HepG2 (cell line): Measurements from ENCODE around the gene ATP9A. TPM values are rescaled to one million over a fixed set of nuclear protein-coding genes. Genes with fewer than 3 reads are reported as not detected.

Source experiments
- BATF2 ChIP-seq: sonication (generic); formaldehyde crosslinking; IDR thresholded peaks from 2 replicates; pipeline ENCODE4 v1.8.0; 2022; ENCODE audit warnings: mild to moderate bottlenecking, missing genetic modification reagents, moderate library complexity
- CBX5 ChIP-seq: sonication (generic); formaldehyde crosslinking; IDR thresholded peaks from 2 replicates; pipeline ENCODE4 v1.4.0; 2020; ENCODE audit warnings: missing genetic modification reagents, borderline replicate concordance
- EZH2 ChIP-seq: conservative IDR thresholded peaks from 2 replicates; pipeline ENCODE4 v1.6.1; 2012; ENCODE audit warnings: mild to moderate bottlenecking, low read depth, low read length, moderate library complexity
- GMEB2 ChIP-seq: IDR thresholded peaks from 2 replicates; pipeline ENCODE4 v1.6.1; 2016; ENCODE audit warnings: missing biosample characterization, missing genetic modification reagents, low read depth
- HIC2 ChIP-seq: sonication (generic); formaldehyde crosslinking; IDR thresholded peaks from 2 replicates; pipeline ENCODE4 v1.9.0; 2022; ENCODE audit warnings: low read depth, missing genetic modification reagents
- KDM1A ChIP-seq: IDR thresholded peaks from 2 replicates; pipeline ENCODE4 v1.6.1; 2016; ENCODE audit warnings: missing compliant biosample characterization
- MED1 ChIP-seq: sonication (generic); formaldehyde crosslinking; IDR thresholded peaks from 2 replicates; pipeline ENCODE4 v1.4.0; 2020; ENCODE audit warnings: missing genetic modification reagents
- MZF1 ChIP-seq: sonication (generic); formaldehyde crosslinking; IDR thresholded peaks from 2 replicates; pipeline ENCODE4 v1.8.1; 2023; ENCODE audit warnings: mild to moderate bottlenecking, missing genetic modification reagents, borderline replicate concordance
- NR1H2 ChIP-seq: sonication (generic); formaldehyde crosslinking; IDR thresholded peaks from 2 replicates; pipeline ENCODE4 v1.8.1; 2022; ENCODE audit warnings: low read depth, missing genetic modification reagents, borderline replicate concordance
- RAD21 ChIP-seq: fragments of 450-650 bp; formaldehyde crosslinking; IDR thresholded peaks from 2 replicates; pipeline ENCODE4 v1.5.0; 2020; ENCODE audit warnings: mild to moderate bottlenecking
- RBFOX2 ChIP-seq: fragments of 200-400 bp; formaldehyde crosslinking; IDR thresholded peaks from 2 replicates; pipeline ENCODE4 v1.6.1; 2017; ENCODE audit warnings: low read depth, mild to moderate bottlenecking, low read length
- RNF2 ChIP-seq: fragments of 450-650 bp; conservative IDR thresholded peaks from 2 replicates; pipeline ENCODE4 v1.6.1; 2016; ENCODE audit warnings: low read depth
- SKI ChIP-seq: fragments of 450-650 bp; IDR thresholded peaks from one replicate; pipeline ENCODE4 v1.6.1; 2018; ENCODE audit warnings: mild to moderate bottlenecking; ENCODE audit not compliant: partially characterized antibody
- TARDBP ChIP-seq: sonication (generic); formaldehyde crosslinking; IDR thresholded peaks from 2 replicates; pipeline ENCODE4 v1.8.0; 2022; ENCODE audit warnings: mild to moderate bottlenecking, missing genetic modification reagents
- ZBTB8A ChIP-seq: sonication (generic); formaldehyde crosslinking; IDR thresholded peaks from 2 replicates; pipeline ENCODE4 v1.4.0; 2020; ENCODE audit warnings: mild to moderate bottlenecking, low read depth, missing genetic modification reagents, borderline replicate concordance
- ZNF557 ChIP-seq: sonication (generic); formaldehyde crosslinking; IDR thresholded peaks from 2 replicates; pipeline ENCODE4 v1.4.0; 2020; ENCODE audit warnings: missing genetic modification reagents
- ZNF7 ChIP-seq: IDR thresholded peaks from 2 replicates; pipeline ENCODE4 v1.6.1; 2016; ENCODE audit warnings: missing biosample characterization, missing genetic modification reagents
- polyA plus RNA-seq, 8 experiments: library from polyadenylated mRNA; depleted of rRNA in 3 of 8; stranded (reverse) in 7 of 8; unstranded in 1 of 8; fragments of >200 nt; fragmentation: Illumina TruSeq in 4 of 8; extraction: Trizol in 4 of 8; gene quantifications; 2 replicates each; pipeline versions ENCODE4 v1.2.1 to v1.2.3, GENCODE V29; 2011 to 2016; ENCODE audit warnings: low read depth in 4 of 8, missing spikeins in 1 of 8, mixed read lengths in 1 of 8; ENCODE audit not compliant: insufficient read depth in 1 of 8
- total RNA-seq, 5 experiments: library from RNA; depleted of rRNA; stranded (reverse); fragments of >200 nt; fragmentation: Illumina TruSeq; extraction: Trizol; gene quantifications; 2 replicates each; pipeline ENCODE4 v1.2.3, GENCODE V29; 2016; ENCODE audit warnings: low read depth in 1 of 5
- TF ChIP-seq, protein P1 (sequence below): sonication (generic); formaldehyde crosslinking; IDR thresholded peaks from 2 replicates; pipeline ENCODE4 v1.4.0; 2020; ENCODE audit warnings: mild to moderate bottlenecking, missing genetic modification reagents
- TF ChIP-seq, protein P2 (sequence below): IDR thresholded peaks from 2 replicates; pipeline ENCODE4 v1.6.1; 2016; ENCODE audit warnings: mild to moderate bottlenecking
- TF ChIP-seq, protein P3 (sequence below): IDR thresholded peaks from 2 replicates; pipeline ENCODE4 v1.4.0; 2020; ENCODE audit warnings: mild to moderate bottlenecking, missing genetic modification reagents

The ATP9A gene
- total and polyA plus RNA-seq, 2 of the 13 experiments (the other 11 are each of a cell fraction or from before 2014, with no cell fraction given): 11.8 to 18.5 TPM

DNA sequence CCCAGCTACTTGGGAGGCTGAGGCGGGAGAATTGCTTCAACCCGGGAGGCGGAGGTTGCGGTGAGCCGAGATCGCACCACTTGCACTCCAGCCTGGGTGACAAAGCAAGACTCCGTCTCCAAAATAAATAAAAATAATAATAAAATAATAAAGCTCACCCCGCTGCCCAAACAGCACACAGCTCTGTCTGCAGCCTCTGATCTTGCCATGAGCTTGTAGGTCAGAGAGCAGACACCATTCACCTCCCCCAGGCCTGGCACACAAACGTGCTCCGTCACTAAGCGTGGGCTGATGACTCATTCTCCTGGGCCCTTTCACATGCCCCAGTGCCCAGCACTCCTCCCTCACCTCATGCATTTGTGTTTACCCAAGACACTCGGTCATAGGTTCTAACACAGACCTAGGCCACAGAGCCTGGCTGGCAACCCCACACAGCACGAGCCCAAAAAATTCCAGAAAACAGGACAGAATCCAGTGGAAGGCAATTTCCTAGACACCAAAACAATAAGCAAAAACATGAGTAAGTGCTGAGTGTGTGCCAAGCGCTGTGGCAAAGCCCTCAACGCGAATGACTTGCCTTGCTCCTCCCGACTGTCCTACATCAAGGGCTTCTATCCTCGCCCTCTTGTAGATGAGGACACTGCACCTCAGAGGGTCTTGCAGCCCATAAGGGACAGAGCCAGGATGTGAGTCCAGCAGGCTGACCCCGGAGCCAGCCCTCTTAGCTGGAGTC, 18.0 kb downstream of the ATP9A start (continued):
- TF ChIP-seq NR1H2 (CRISPR knock-in tag) (no peak), TARDBP (CRISPR knock-in tag) (peak; percentile 63; the same call in 1 of the 2 replicates), RNF2 (peak; percentile 64), HIC2 (peak; percentile 100), ZBTB8A (CRISPR knock-in tag) (no peak), RBFOX2 (no peak), CBX5 (CRISPR knock-in tag) (peak; percentile 97), ZNF7 (peak; percentile 78), RAD21 (CRISPR knock-in tag) (peak; percentile 22; the same call in 1 of the 2 replicates), BATF2 (no peak), SKI (peak; percentile 96), EZH2 (no peak), MED1 (CRISPR knock-in tag) (peak; percentile 96), MZF1 (CRISPR knock-in tag) (0 out of 2 replicates have a peak, but pooled peaks have one; percentile 58), KDM1A (CRISPR knock-in tag) (peak; percentile 85; the same call in 1 of the 2 replicates), ZNF557 (CRISPR knock-in tag) (no peak), GMEB2 (peak; percentile 70)
- TF ChIP-seq, protein P1, sequence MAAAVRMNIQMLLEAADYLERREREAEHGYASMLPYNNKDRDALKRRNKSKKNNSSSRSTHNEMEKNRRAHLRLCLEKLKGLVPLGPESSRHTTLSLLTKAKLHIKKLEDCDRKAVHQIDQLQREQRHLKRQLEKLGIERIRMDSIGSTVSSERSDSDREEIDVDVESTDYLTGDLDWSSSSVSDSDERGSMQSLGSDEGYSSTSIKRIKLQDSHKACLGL (CRISPR knock-in tag): peak; percentile 50; the same call in 1 of the 2 replicates
- TF ChIP-seq, protein P2, sequence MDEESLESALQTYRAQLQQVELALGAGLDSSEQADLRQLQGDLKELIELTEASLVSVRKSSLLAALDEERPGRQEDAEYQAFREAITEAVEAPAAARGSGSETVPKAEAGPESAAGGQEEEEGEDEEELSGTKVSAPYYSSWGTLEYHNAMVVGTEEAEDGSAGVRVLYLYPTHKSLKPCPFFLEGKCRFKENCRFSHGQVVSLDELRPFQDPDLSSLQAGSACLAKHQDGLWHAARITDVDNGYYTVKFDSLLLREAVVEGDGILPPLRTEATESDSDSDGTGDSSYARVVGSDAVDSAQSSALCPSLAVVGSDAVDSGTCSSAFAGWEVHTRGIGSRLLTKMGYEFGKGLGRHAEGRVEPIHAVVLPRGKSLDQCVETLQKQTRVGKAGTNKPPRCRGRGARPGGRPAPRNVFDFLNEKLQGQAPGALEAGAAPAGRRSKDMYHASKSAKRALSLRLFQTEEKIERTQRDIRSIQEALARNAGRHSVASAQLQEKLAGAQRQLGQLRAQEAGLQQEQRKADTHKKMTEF (CRISPR knock-in tag): peak; percentile 88
- TF ChIP-seq, protein P3, sequence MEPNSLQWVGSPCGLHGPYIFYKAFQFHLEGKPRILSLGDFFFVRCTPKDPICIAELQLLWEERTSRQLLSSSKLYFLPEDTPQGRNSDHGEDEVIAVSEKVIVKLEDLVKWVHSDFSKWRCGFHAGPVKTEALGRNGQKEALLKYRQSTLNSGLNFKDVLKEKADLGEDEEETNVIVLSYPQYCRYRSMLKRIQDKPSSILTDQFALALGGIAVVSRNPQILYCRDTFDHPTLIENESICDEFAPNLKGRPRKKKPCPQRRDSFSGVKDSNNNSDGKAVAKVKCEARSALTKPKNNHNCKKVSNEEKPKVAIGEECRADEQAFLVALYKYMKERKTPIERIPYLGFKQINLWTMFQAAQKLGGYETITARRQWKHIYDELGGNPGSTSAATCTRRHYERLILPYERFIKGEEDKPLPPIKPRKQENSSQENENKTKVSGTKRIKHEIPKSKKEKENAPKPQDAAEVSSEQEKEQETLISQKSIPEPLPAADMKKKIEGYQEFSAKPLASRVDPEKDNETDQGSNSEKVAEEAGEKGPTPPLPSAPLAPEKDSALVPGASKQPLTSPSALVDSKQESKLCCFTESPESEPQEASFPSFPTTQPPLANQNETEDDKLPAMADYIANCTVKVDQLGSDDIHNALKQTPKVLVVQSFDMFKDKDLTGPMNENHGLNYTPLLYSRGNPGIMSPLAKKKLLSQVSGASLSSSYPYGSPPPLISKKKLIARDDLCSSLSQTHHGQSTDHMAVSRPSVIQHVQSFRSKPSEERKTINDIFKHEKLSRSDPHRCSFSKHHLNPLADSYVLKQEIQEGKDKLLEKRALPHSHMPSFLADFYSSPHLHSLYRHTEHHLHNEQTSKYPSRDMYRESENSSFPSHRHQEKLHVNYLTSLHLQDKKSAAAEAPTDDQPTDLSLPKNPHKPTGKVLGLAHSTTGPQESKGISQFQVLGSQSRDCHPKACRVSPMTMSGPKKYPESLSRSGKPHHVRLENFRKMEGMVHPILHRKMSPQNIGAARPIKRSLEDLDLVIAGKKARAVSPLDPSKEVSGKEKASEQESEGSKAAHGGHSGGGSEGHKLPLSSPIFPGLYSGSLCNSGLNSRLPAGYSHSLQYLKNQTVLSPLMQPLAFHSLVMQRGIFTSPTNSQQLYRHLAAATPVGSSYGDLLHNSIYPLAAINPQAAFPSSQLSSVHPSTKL (CRISPR knock-in tag): peak; percentile 98
